ENCODE measurements around the gene SMIM14.

- no peak for TF ChIP-seq CTCF (IDR thresholded peaks at IDR 0.05)
- no peak for TF ChIP-seq POLR2A (IDR thresholded peaks at IDR 0.05)
Measured at GRCh38 chr4:39544580-39545315, 93.9 kb downstream of the SMIM14 start.

Measured in lower leg skin (tissue), 3 donors.